Stimulated activated CD4-positive, alpha-beta T cell treated with anti-CD3 and anti-CD28 coated beads, TNF-alpha, amount 100 ng/mL, for 24 hours (primary cell): Measurements from ENCODE around the gene ADAMTS1.

Experiments
- DNase-seq, 3 experiments: peaks; one replicate each; pipeline ENCODE4 v3.0.0-alpha.2; 2020; ENCODE audit warnings: low read depth in 3 of 3

ADAMTS1 gene

DNA sequence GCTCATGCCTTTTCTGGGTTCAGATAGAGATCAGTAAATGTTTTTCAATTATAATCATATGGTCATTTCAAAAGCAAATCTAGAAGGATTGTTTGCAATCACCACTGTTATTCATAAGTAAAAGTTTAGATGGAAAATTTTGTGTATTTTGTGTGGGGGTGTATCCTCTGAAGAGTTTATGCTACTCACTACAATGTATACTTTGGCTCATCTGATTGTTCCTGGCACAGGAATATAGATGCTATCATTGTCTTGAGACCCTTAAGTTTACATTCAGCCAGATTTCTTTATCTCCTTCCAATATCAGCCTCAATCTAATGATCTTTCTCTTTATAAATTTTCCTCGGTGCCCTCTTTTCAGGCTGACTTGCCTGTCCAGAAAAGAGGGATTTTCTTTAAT lies 33.0 kb downstream of the ADAMTS1 start:
- no peak for DNase-seq

DNA sequence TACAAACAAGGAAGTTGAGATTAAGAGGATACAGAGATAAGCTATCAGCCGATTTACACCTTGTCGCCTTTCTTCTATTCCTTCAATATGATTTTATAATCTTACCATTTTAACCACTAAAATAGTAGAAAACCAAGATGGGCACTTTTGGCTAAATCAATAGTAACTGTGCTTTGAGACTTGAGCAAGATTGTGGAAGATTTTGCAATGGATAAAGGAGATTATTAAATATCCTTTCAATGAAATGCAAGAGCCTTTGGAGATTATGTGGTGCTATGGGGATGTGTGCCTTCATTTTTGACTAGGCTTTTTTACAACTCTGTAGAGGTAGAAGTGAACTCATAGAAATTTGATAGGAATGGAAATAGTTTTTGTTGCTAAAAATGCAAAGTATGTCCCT lies 33.7 kb downstream of the ADAMTS1 start:
- no peak for DNase-seq

DNA sequence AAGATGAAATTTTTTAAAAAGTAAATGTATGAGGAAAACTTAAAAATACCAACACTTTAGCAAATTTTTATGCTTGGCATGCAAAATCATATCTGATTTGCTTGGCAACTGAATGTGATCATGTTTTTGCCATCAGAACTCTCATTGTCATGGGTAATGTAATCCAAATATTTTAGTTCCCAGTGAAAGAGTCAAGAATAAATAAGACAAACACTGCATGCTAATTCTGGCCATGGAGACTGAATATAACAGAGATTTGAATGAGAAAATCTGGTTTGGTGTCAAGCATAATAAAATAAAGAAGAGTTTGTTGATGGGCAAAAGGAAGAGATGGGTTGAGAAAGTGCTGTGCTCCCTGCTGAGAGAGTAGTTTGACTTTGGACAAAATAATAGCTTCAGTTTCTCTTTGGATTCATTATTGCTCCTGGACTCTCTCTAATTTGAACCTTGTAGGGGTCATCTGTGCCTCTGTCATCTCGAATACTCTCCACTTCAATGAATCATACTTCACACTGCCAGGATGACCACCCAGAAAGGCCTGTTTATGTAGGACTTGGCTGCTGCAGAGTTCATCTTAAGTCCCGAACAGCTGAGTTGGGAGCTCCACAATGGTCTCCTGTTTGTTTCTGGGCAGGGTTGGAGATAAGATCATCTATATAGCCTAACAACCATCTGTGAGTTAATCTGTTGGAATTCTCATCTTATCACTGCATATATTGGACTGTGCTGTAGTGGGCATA lies 34.4 kb downstream of the ADAMTS1 start:
- no peak for DNase-seq

DNA sequence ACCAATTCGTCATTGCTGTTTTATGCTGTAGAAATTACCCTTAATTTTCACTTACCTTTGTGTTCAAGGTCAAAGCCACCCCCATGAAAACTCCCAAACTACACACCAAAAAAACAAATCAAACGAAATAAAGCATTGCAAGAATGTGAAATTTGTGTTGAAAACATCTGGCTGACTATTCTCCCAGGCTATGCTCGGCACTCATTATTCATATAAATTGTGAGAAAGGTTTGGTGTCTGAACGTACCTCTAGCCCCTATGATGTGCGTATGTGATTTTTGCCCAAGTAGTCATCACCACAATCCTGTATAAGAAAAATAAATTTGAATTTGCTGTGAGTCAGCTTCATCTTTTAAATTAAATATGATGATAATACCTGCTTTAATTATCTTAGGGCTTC lies 34.9 kb downstream of the ADAMTS1 start:
- no peak for DNase-seq

DNA sequence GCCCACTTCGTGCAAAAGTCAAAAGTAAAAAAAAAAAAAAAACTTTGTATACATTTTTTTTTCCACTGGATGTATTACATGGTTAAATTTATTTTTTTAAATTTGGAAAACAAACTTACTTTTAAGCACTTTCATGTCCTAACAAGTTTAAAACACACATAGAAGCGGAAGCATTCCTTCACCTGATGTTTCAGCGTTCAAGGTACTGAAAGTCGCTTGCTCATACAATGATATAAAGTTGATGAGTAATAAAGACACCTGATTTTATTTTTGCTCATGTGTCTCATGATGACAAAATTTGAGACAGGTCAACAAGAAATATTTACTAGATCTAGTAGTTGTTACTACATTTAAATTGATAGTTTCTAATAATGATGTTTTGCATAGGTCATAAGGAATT lies 35.5 kb downstream of the ADAMTS1 start:
- DNase-seq: no peak

DNA sequence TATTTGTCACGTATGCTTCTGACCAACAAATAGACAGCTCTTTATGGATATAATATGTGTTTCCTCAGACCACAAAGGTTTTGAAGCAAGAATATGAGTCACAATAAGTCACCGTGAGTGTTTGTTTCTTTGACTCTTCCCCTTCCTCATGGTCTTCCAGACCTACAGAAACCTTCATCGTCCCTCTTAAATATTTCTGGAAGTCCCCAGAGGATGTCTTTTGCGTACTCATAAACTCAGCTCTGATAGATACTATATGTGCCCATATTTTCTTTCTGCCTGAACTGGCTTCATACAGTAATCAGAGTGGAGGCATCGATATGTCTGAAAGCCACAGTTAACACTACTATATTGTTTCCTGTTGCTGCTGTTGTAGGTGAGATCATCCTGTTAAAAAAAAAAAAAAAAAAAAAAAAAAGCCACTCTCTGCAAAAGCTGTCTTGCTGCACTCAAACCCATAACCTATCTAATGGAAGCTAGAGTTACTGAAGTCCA lies 38.4 kb downstream of the ADAMTS1 start:
- DNase-seq: no peak

DNA sequence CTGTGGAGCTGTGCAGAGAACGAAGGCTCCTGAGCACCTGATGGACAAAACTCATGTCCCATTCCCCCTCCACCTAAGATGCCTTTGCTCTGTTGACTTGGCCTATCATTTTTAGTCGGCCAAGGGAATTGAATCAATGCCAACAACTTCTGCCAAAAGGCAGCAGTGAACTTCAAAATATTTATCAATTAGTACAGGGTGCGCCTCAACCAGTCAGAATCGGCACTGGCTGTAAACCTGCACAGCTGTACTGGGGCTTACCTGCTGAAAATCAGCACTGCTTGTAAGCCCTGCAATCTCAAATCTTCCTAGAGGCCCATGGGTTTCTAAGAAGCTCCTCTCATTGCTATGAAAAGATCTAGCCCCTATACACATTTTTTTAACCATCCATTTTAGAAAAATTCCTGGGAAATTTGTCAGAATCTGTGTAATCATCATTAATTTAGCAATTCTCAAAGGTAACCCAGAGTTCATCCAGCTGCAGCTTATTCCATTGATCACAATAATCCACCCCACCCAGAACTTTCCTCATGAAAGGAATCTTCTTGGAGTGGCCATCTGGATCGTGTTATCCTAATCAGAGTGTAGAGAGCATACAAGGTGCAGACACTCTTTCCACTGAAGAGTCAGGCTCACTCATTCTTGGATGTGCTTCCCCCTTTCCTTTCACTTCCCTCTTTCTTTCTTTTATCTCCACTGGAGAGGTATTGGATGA lies 40.2 kb downstream of the ADAMTS1 start:
- DNase-seq: no peak

DNA sequence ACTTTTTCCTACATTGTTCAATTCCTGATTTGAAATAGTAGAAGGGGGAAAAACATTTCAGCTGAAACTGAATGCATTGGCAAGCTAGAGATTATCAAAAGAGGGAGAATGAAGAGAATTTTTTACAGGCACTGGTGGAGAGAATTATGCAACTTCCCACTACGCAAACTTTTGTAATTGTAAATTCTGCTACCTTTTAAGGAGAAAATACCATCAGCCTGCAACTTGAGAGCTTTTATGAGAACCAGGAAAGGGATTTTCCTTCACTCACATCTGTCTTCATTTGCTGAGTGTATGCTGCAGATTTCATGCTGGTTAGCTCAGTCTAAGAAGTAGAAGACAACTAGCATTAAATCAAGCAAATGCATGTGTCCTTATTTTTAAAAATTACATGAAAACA lies 43.7 kb downstream of the ADAMTS1 start:
- DNase-seq: no peak

DNA sequence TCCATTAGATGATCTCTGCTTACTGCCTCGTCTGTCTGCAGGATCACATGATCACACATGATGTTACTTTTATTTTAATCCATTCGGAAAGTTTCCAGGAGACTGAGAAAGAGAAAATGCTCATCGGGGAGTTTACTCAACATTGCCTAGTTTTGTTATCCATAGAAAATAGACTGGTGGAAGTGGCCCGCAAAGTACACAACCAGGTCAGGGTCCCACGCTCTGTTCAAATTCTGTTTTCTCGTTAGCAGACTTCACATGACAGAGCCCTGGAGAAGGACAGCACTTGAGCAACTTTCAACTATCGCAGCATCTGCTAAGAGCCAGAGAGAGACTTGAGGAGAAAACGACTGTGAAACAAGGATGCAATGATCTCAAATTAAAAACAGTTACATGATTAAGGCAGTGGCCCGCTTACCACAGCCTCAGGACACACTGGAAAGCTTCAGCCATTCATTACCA lies 44.2 kb downstream of the ADAMTS1 start:
- no peak for DNase-seq

DNA sequence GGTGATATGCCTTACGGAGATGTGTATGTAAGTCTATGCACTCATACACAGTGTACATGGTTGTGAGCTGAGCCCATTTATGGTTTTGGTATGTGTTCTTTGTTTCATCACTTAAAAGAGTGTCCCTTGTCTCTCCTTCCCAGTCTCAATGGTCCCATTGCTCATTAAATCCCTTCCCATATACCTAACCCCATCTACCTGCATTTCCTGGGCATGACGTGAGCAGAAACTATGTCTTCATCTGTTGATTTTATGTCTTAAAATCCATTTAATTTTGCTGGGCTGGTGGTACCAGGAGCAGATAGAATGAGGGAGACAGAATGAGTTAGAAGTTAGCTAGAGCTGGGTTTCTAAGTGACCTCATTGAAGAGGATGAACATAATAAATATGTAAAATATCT lies 44.8 kb downstream of the ADAMTS1 start:
- DNase-seq: no peak

DNA sequence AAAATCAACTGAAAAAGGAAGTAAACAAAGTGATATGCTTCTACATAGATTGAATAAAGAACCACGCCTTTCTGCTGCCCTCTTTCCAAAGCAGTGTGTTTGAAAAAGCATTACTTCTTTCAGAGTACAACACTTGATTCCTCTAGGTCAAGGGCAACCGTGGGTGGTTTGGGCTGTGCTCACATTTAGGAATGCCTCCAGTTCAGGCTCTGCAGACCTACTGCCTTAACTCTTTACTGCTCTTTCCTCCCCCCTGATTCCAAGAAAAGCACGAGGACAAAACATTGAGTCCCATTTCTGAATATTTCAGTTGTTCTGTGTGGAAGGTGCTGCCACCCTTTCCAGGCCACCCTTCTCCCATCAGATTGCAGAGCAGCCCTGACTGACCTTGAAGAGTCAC lies 45.2 kb downstream of the ADAMTS1 start:
- DNase-seq: no peak

DNA sequence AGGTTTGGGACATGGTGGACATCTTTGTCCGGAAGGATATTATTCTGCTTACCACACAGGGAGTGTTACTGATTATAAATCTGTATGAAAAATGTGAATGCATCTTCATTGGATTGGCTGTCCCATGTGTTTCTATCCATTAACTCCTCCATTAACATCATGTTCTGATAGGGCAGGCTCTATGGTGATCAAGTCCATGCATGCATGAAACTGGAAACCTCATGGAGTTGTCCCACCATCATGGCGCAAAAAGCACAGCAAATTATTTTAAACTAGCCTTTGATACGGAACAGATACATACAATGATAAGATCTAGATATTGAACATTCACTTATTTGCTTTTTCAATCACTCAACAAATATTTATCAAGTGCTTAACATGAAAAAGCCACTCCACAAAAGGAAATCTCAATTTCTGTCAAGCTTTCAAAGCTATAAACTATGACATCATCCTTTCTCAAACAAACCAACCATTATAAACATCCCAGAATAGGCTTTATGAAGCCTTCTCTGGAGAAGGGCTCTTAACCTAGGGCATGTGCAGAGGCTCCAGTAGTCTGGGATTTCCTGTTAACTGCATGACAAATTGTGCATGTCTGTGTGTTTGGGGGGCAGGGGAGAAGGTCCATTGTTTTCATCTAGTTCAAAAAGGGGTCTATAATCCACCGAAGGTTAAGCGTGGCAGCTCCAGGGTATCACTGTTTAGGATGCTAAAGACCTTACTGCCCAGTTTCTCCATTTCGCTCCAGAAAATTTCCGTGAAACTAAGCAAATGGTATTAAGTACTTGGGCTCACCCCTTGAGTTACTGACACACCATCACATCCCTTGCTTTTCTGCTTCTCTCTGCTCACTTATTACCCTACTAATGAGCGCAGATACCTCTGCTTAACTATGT lies 46.1 kb downstream of the ADAMTS1 start:
- DNase-seq: no peak

DNA sequence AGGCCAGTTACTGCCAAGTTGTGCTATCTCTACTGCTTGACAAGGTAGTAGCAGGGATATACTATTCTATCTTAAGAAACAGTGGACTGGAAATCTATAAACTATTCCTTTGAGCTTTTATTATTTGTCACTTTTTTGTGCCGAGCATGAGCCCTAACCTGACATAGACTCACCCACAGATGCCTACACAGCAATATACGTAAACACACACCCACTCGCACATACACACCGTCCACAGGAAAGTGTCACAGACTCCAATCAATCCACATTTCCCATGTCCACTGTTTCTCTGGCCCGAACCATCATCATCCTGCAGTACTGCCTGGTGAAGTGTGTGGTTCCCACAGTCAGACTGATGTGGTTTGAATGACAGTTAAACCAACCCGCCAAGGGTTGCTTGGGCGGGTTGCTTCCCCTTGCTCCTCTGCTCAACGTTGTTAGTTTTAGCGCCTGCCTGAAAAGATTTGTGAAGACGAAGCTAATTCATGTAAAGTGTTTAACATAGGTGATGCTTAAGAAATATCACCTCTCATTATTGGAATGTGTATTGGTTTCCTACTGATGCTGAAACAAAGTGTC lies 47.2 kb downstream of the ADAMTS1 start:
- no peak for DNase-seq

DNA sequence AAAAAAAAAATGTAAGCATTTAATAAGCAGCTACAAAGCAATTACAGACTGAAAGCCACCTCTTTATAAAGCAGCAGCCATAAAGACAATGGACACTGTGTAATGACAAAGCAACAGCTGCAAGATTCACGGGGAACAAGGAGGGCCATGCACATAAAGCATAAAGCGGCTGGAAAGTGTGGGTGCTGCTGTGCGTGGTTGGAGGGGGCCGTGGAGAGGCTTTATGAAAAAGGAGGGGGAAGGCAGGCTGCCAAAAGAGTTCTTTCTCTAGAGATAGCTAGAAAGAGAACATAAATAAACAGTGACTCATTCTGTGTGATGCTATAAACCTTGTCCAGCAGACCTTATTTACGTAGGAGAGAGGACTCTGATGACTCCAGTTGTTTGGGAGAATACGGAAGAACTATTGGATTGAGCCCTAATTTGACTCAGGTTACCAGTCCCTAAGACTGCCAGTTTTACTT lies 49.3 kb downstream of the ADAMTS1 start:
- no peak for DNase-seq

DNA sequence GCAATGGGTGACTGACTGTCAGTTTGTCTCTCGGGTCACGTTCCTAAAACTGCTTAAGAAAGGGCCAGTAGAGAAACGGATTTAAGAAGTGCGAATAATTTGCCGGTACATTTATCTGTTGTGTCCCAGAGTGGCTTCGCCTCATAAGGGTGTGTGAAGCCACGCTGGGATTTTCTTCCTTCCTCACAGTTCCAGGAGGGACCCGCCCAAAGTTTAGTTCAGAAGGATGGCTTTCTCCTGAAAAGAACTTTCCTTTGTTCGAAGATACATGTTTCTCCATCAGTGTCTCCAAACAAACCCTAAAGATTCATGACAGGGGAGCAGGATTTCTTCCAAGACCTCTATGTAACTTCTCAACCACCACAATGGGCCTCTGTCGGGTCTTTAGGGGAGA lies 49.8 kb downstream of the ADAMTS1 start:
- no peak for DNase-seq

DNA sequence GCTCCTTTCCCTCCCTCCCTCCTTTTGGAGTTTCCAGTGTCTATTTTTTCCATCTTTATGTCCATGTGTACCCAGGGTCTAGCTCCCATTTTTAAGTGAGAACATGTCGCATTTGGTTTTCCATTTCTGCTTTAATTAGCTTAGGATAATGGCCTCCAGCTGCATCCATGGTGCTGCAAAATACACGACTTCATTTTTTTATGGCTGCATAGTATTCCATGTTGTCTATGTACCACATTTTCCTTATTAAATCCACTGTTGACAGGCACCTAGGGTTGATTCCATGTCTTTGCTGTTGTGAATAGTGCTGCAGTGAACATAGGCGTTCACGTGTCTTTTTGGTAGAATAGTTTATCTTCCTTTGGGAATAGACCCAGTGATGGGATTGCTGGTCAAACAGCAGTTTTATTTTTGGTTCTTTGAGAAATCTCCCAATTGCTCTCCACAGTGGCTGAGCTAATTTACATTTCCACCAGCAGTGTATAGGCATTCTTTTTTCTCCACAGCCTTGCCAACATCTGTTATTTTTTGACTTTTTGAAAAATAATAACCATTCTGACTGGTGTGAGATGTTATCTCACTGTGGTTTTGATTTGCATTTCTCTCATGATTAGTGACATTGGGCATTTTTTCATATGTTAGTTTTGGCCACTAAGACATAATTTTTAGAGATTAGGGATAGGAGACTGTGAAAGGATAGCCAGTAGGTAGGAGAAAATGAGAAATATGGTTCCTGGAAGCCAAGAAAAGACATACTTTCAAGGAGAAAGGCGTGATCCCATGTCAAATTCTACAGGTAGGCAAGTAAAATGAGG lies 50.4 kb downstream of the ADAMTS1 start:
- no peak for DNase-seq

DNA sequence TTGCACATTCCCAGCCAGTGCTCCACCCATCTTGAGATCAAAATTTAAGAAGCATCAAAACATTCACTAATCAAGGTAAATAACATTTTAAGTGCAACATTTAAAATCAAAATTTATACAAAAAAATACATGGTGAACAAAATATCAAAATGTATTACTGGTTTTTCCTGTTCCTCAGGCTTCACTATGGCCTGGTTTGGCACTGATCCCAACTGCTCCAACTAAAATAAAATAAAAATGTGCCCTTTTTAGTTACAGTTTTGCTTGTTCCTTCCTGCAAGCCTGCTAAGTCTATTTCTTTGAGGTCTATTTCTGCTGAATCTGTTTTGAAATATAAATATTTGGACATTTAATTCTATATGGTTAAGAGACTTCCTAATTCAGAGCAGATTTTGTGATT lies 54.9 kb downstream of the ADAMTS1 start:
- no peak for DNase-seq

DNA sequence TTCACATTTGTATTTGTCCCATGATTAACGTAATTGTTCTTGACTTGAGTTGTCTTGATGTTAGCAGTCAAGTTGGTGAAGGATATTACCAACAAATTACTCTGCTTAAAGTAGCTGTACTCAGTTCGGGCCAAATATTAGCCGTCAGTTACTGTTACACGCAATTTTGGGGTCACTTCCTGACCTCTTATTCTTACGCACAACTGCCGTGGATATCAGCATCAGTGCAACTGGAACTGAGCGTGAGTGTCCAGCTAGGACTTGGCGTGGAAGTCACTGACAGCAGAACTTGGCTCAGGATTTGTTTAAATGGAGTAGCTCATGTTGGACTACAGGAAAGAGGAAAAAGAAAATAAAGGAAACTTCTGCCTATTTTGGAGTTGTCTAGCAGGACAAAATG lies 56.4 kb downstream of the ADAMTS1 start:
- no peak for DNase-seq
